T1000 (cell line): ENCODE results near the gene MAPK8IP2.
"Not testable (repeated sequence)": the region's sequence is repeated elsewhere in the genome, so short reads cannot be mapped to it uniquely, and the experiment has no call there.

Experiments used
- DNase-seq: peaks from one replicate; lab custom pipeline; 2025; ENCODE audit warnings: mixed read lengths; lab: John Stamatoyannopoulos, UW

The MAPK8IP2 gene

GRCh38 chr22:50635591-50635990 is 35.0 kb downstream of the MAPK8IP2 start:
- no peak for DNase-seq

- DNase-seq: not testable (repeated sequence)
Observed at GRCh38 chr22:50640296-50640695, 39.7 kb downstream of the MAPK8IP2 start.

GRCh38 chr22:50640857-50641647 is 40.5 kb downstream of the MAPK8IP2 start:
- DNase-seq: no peak

- DNase-seq: no peak
Observed at GRCh38 chr22:50641696-50642607, 41.4 kb downstream of the MAPK8IP2 start.

GRCh38 chr22:50643021-50643820 is 42.6 kb downstream of the MAPK8IP2 start:
- DNase-seq: not testable (repeated sequence)

GRCh38 chr22:50643821-50644101 is 43.2 kb downstream of the MAPK8IP2 start:
- DNase-seq: not testable (repeated sequence)

GRCh38 chr22:50653256-50653655 is 52.7 kb downstream of the MAPK8IP2 start:
- no peak for DNase-seq

GRCh38 chr22:50654664-50655063 is 54.1 kb downstream of the MAPK8IP2 start:
- DNase-seq: not testable (repeated sequence)

- no peak for DNase-seq
Observed at GRCh38 chr22:50656122-50657070, 55.8 kb downstream of the MAPK8IP2 start.

- no peak for DNase-seq
Observed at GRCh38 chr22:50657925-50658324, 57.3 kb downstream of the MAPK8IP2 start.

- DNase-seq: not testable (repeated sequence)
Observed at GRCh38 chr22:50659711-50660110, 59.1 kb downstream of the MAPK8IP2 start.

- DNase-seq: no peak
Observed at GRCh38 chr22:50660306-50660705, 59.7 kb downstream of the MAPK8IP2 start.
